Measurements from ENCODE around the gene EXOC6B.
A peak's percentile ranks its signal among the peaks of the same experiment; 100 is the strongest.

The EXOC6B gene

GRCh38 chr2:72155151-72155550 is 670.7 kb downstream of the EXOC6B start:
- DNase-seq = no peak

- peak in 1 of 2 donors; percentile 5 for DNase-seq
These were observed 671.4 kb downstream of the EXOC6B start for GRCh38 chr2:72154386-72154975.

GRCh38 chr2:72153924-72154323 is 671.9 kb downstream of the EXOC6B start:
- peak in 1 of 2 donors; percentile 5 for DNase-seq

GRCh38 chr2:72153026-72153791 is 672.6 kb downstream of the EXOC6B start:
- peak in 1 of 2 donors; percentile 6 for DNase-seq

GRCh38 chr2:72150861-72151356 is 674.9 kb downstream of the EXOC6B start:
- peak in 1 of 2 donors; percentile 4 for DNase-seq

- peak; percentile 74 to 77 for DNase-seq
These were observed 675.5 kb downstream of the EXOC6B start for GRCh38 chr2:72150157-72150860.

- DNase-seq = peak in 1 of 2 donors; percentile 29
These were observed 676.2 kb downstream of the EXOC6B start for GRCh38 chr2:72149556-72150156.

- DNase-seq = peak in 1 of 2 donors; percentile 39
These were observed 676.8 kb downstream of the EXOC6B start for GRCh38 chr2:72148837-72149555.

- peak in 1 of 2 donors; percentile 17 for DNase-seq
These were observed 677.6 kb downstream of the EXOC6B start for GRCh38 chr2:72148003-72148836.

- DNase-seq = peak in 1 of 2 donors; percentile 10
These were observed 678.4 kb downstream of the EXOC6B start, which contains the start of gene CYP26B1 for GRCh38 chr2:72147303-72147971. TSS of gene CYP26B1 (minus strand) at chr2:72147862. CDS start at chr2:72147834, 28 bp downstream.

GRCh38 chr2:72146347-72147302 is 679.2 kb downstream of the EXOC6B start:
- no peak for DNase-seq

- DNase-seq = no peak
These were observed 680.0 kb downstream of the EXOC6B start for GRCh38 chr2:72145658-72146329.

- DNase-seq = no peak
These were observed 680.6 kb downstream of the EXOC6B start for GRCh38 chr2:72145289-72145657.

GRCh38 chr2:72144632-72145288 is 681.1 kb downstream of the EXOC6B start:
- DNase-seq = peak in 1 of 2 donors; percentile 17

- no peak for DNase-seq
These were observed 681.6 kb downstream of the EXOC6B start for GRCh38 chr2:72144274-72144631.

- DNase-seq = peak in 1 of 2 donors; percentile 12
These were observed 682.2 kb downstream of the EXOC6B start for GRCh38 chr2:72143441-72144273.

Measured in stimulated activated CD4-positive, alpha-beta T cell treated with anti-CD3 and anti-CD28 coated beads, Interleukin-2, amount 100 ng/mL, for 24 hours (primary cell).